SU-DHL-6 (cell line): ENCODE measurements around the gene PLAGL1.

Source experiments
- H2AFZ ChIP-seq: fragments of 200-600 bp; sonication (generic); 2 replicates; pipeline ENCODE4 v1.6.1; 2014; ENCODE audit warnings: low read depth, mild to moderate bottlenecking, moderate library complexity, mixed read lengths, antibody characterized with exemption, low read length; ENCODE audit not compliant: severe bottlenecking
- H3F3A ChIP-seq: fragments of 200-600 bp; shearing (Covaris generic); 2 replicates; pipeline ENCODE4 v1.6.0; 2016; ENCODE audit warnings: antibody characterized with exemption, mild to moderate bottlenecking; ENCODE audit not compliant: insufficient read depth
- H3K27ac ChIP-seq: fragments of 200-600 bp; sonication (generic); 2 replicates; pipeline ENCODE4 v1.5.1; 2016; ENCODE audit warnings: low read depth, mild to moderate bottlenecking, low read length, moderate library complexity, mixed read lengths
- H3K27me3 ChIP-seq: fragments of 200-600 bp; sonication (generic), shearing (Covaris generic); 2 replicates; pipeline ENCODE4 v1.6.0; 2014; ENCODE audit warnings: mild to moderate bottlenecking, low read length
- H3K36me3 ChIP-seq: fragments of 200-600 bp; sonication (generic); 2 replicates; pipeline ENCODE4 v1.6.1; 2014; ENCODE audit warnings: mild to moderate bottlenecking, low read length, mixed read lengths
- H3K4me2 ChIP-seq: fragments of 300-600, 200-600 bp; shearing (Covaris generic), sonication (generic); 2 replicates; pipeline ENCODE4 v1.6.0; 2014; ENCODE audit warnings: low read length, low read depth, mild to moderate bottlenecking; ENCODE audit not compliant: poor library complexity, severe bottlenecking
- H3K4me3 ChIP-seq: fragments of 200-600 bp; sonication (generic); 2 replicates; pipeline ENCODE4 v1.5.1; 2014; ENCODE audit warnings: antibody characterized with exemption, low read length, mild to moderate bottlenecking, mixed read lengths; ENCODE audit not compliant: insufficient read depth, poor library complexity, severe bottlenecking
- H3K79me2 ChIP-seq: fragments of 200-600 bp; sonication (generic); 2 replicates; pipeline ENCODE4 v1.6.1; 2014; ENCODE audit warnings: mild to moderate bottlenecking, low read length, moderate library complexity; ENCODE audit not compliant: insufficient read depth
- H3K9ac ChIP-seq: fragments of 200-600 bp; sonication (generic); 2 replicates; pipeline ENCODE4 v1.7.0; 2014; ENCODE audit warnings: mild to moderate bottlenecking, low read length
- H3K9me2 ChIP-seq: fragments of 200-600 bp; sonication (generic); replicated peaks from 2 replicates; pipeline ENCODE4 v1.6.1; 2014; ENCODE audit warnings: low read length; ENCODE audit not compliant: insufficient read depth
- H3K9me3 ChIP-seq: fragments of 200-600 bp; sonication (generic); 2 replicates; pipeline ENCODE4 v1.6.1; 2014; ENCODE audit warnings: low read length, mixed read lengths; ENCODE audit not compliant: insufficient read depth
- H4K20me1 ChIP-seq: fragments of 200-600 bp; sonication (generic); 2 replicates; pipeline ENCODE4 v1.6.1; 2014; ENCODE audit warnings: low read depth, mild to moderate bottlenecking, antibody characterized with exemption, low read length, moderate library complexity, mixed read lengths
- CTCF ChIP-seq: fragments of 200-600 bp; sonication (generic); IDR thresholded peaks from one replicate; pipeline ENCODE4 v1.5.1; 2017; ENCODE audit warnings: antibody characterized with exemption, mild to moderate bottlenecking, low read length, moderate library complexity; ENCODE audit not compliant: insufficient read depth, poor library complexity, severe bottlenecking
- EZH2phosphoT487 ChIP-seq: fragments of 200-600 bp; sonication (generic), shearing (Covaris generic); conservative IDR thresholded peaks from 2 replicates; pipeline ENCODE4 v1.6.1; 2018; ENCODE audit warnings: mild to moderate bottlenecking, antibody characterized with exemption, low read length, moderate library complexity, mixed read lengths

Gene PLAGL1

GRCh38 chr6:144036835-144037195 lies 28.8 kb upstream of the PLAGL1 start:
- H3K4me2 ChIP-seq, result no peak overlapping the region
- no peak overlapping the region for H3K4me3 ChIP-seq
- no peaks in the 10 kb centered on the region for H3K79me2 ChIP-seq
- H3K27me3 ChIP-seq, result no peaks in the 10 kb centered on the region
- no peak overlapping the region for H2AFZ ChIP-seq
- no peak overlapping the region for H3K9ac ChIP-seq
- H3K9me2 ChIP-seq, result no peaks in the 10 kb centered on the region
- H3K36me3 ChIP-seq, result no peaks in the 10 kb centered on the region
- H3K9me3 ChIP-seq, result no peaks in the 10 kb centered on the region
- no peak for TF ChIP-seq CTCF
- no peak for TF ChIP-seq EZH2phosphoT487
- H4K20me1 ChIP-seq, result no peaks in the 10 kb centered on the region
- no peaks in the 10 kb centered on the region for H3F3A ChIP-seq
- H3K27ac ChIP-seq, result no peak overlapping the region

GRCh38 chr6:144036064-144036834 lies 28.2 kb upstream of the PLAGL1 start:
- H3F3A ChIP-seq, result no peaks in the 10 kb centered on the region
- H2AFZ ChIP-seq, result no peak overlapping the region
- H4K20me1 ChIP-seq, result no peaks in the 10 kb centered on the region
- no peak overlapping the region for H3K4me2 ChIP-seq
- no peaks in the 10 kb centered on the region for H3K79me2 ChIP-seq
- H3K27me3 ChIP-seq, result no peaks in the 10 kb centered on the region
- H3K9me2 ChIP-seq, result no peaks in the 10 kb centered on the region
- no peaks in the 10 kb centered on the region for H3K9me3 ChIP-seq
- no peak overlapping the region for H3K4me3 ChIP-seq
- no peaks in the 10 kb centered on the region for H3K36me3 ChIP-seq
- TF ChIP-seq EZH2phosphoT487 (no peak), CTCF (no peak)
- no peak overlapping the region for H3K9ac ChIP-seq
- no peak overlapping the region for H3K27ac ChIP-seq

- Histone ChIP-seq H3K36me3 (no peaks in the 10 kb centered on the region), H3F3A (no peaks in the 10 kb centered on the region), H4K20me1 (no peaks in the 10 kb centered on the region), H3K9me3 (no peaks in the 10 kb centered on the region), H3K27me3 (no peaks in the 10 kb centered on the region), H3K9ac (no peak overlapping the region), H3K9me2 (no peaks in the 10 kb centered on the region), H3K79me2 (no peaks in the 10 kb centered on the region), H3K27ac (no peak overlapping the region), H2AFZ (no peak overlapping the region), H3K4me2 (no peak overlapping the region), H3K4me3 (no peak overlapping the region)
- TF ChIP-seq EZH2phosphoT487 (no peak), CTCF (no peak)
These were observed 27.4 kb upstream of the PLAGL1 start for GRCh38 chr6:144035416-144035815.
